Mesenchymal stem cell (in vitro differentiated cells and primary cell): ENCODE data around the gene PPP1R3D.
A peak's percentile ranks its signal among the peaks of the same experiment; 100 is the strongest.

Experiments used
- DNase-seq: peaks from one replicate; pipeline ENCODE4 v3.0.0-alpha.2; 2013
- H2AFZ ChIP-seq: one replicate; pipeline ENCODE4 v1.6.1; 2013; ENCODE audit warnings: low read depth, mild to moderate bottlenecking, control low read depth, inconsistent platforms, low read length, moderate library complexity
- H2AK5ac ChIP-seq: 2 replicates; pipeline ENCODE4 v1.6.1; 2013; ENCODE audit warnings: low read length, moderate library complexity, mild to moderate bottlenecking, inconsistent platforms; ENCODE audit not compliant: severe bottlenecking
- H2BK120ac ChIP-seq: one replicate; pipeline ENCODE4 v1.6.1; 2013; ENCODE audit warnings: low read depth, mild to moderate bottlenecking, inconsistent platforms, low read length, moderate library complexity
- H2BK12ac ChIP-seq, 2 experiments: one replicate each; pipeline ENCODE4 v1.6.1; 2013; ENCODE audit warnings: inconsistent platforms in 2 of 2, low read length in 2 of 2, mild to moderate bottlenecking in 2 of 2, moderate library complexity in 2 of 2, control low read depth in 1 of 2
- H2BK15ac ChIP-seq: one replicate; pipeline ENCODE4 v1.6.1; 2013; ENCODE audit warnings: mild to moderate bottlenecking, low read depth, inconsistent platforms; ENCODE audit not compliant: poor library complexity, severe bottlenecking
- H2BK5ac ChIP-seq: 2 replicates; pipeline ENCODE4 v1.6.1; 2013; ENCODE audit warnings: low read depth, mild to moderate bottlenecking, low read length, control low read depth, inconsistent platforms; ENCODE audit not compliant: poor library complexity, severe bottlenecking
- H3K14ac ChIP-seq, 2 experiments: one replicate each; pipeline ENCODE4 v1.6.1; 2013; ENCODE audit warnings: inconsistent platforms in 2 of 2, low read length in 2 of 2, control low read depth in 1 of 2, mild to moderate bottlenecking in 1 of 2, moderate library complexity in 1 of 2
- H3K18ac ChIP-seq, 2 experiments: one replicate each; pipeline ENCODE4 v1.6.1; 2013; ENCODE audit warnings: inconsistent platforms in 2 of 2, low read length in 2 of 2, control low read depth in 1 of 2, low read depth in 1 of 2, mild to moderate bottlenecking in 1 of 2
- H3K23ac ChIP-seq, 2 experiments: one replicate each; pipeline ENCODE4 v1.6.1; 2013; ENCODE audit warnings: inconsistent platforms in 2 of 2, low read length in 2 of 2, mild to moderate bottlenecking in 2 of 2, moderate library complexity in 2 of 2, control low read depth in 1 of 2
- H3K27ac ChIP-seq: 2 replicates; pipeline ENCODE4 v1.5.1; 2013; ENCODE audit warnings: mild to moderate bottlenecking, moderate library complexity, low read length, control low read depth, inconsistent platforms; ENCODE audit not compliant: poor library complexity, severe bottlenecking
- H3K27me3 ChIP-seq, 2 experiments: 2 replicates each; pipeline versions ENCODE4 v1.6.1 to v1.7.0; 2013; ENCODE audit warnings: low read length in 2 of 2, mild to moderate bottlenecking in 2 of 2, moderate library complexity in 2 of 2, control low read depth in 1 of 2, inconsistent platforms in 1 of 2; ENCODE audit not compliant: control insufficient read depth in 1 of 2, insufficient read depth in 1 of 2
- H3K36me3 ChIP-seq, 2 experiments: 2 replicates each; pipeline versions ENCODE4 v1.6.1 to v1.7.0; 2013; ENCODE audit warnings: low read length in 2 of 2, control low read depth in 1 of 2, inconsistent platforms in 1 of 2, low read depth in 1 of 2, mild to moderate bottlenecking in 1 of 2; ENCODE audit not compliant: insufficient read depth in 2 of 2, control insufficient read depth in 1 of 2
- H3K4ac ChIP-seq, 2 experiments: one replicate each; pipeline ENCODE4 v1.6.1; 2013; ENCODE audit warnings: inconsistent platforms in 2 of 2, low read length in 2 of 2, mild to moderate bottlenecking in 2 of 2, moderate library complexity in 2 of 2, control low read depth in 1 of 2, low read depth in 1 of 2
- H3K4me1 ChIP-seq: 2 replicates; pipeline ENCODE4 v1.6.1; 2013; ENCODE audit warnings: low read depth, low read length, control low read depth; ENCODE audit not compliant: control insufficient read depth, insufficient read depth
- H3K4me2 ChIP-seq: 2 replicates; pipeline ENCODE4 v1.6.1; 2013; ENCODE audit warnings: low read length, mild to moderate bottlenecking, inconsistent platforms; ENCODE audit not compliant: poor library complexity, severe bottlenecking
- H3K4me3 ChIP-seq, 2 experiments: 2 replicates each; pipeline versions ENCODE4 v1.5.1 to v1.7.0; 2013; ENCODE audit warnings: low read length in 2 of 2, mild to moderate bottlenecking in 2 of 2, control low read depth in 1 of 2, low read depth in 1 of 2; ENCODE audit not compliant: insufficient read depth in 1 of 2
- H3K79me1 ChIP-seq: replicated peaks from 2 replicates; pipeline ENCODE4 v1.6.1; 2013; ENCODE audit warnings: mild to moderate bottlenecking, control low read depth, low read length, inconsistent platforms; ENCODE audit not compliant: poor library complexity, severe bottlenecking
- H3K9ac ChIP-seq: 2 replicates; pipeline ENCODE4 v1.7.0; 2013; ENCODE audit warnings: mild to moderate bottlenecking, low read length, moderate library complexity
- H3K9me3 ChIP-seq: 2 replicates; pipeline ENCODE4 v1.7.0; 2013; ENCODE audit warnings: mild to moderate bottlenecking, low read length; ENCODE audit not compliant: control insufficient read depth
- H4K8ac ChIP-seq: one replicate; pipeline ENCODE4 v1.6.1; 2013; ENCODE audit warnings: inconsistent platforms, mild to moderate bottlenecking, low read length, moderate library complexity
- H4K91ac ChIP-seq: one replicate; pipeline ENCODE4 v1.6.1; 2013; ENCODE audit warnings: mild to moderate bottlenecking, low read length, inconsistent platforms
- WGBS: methylation state at CpG from one replicate; pipeline ENCODE4 v1.1.7; 2013; ENCODE audit warnings: mixed read lengths; 5-methylcytosine and 5-hydroxymethylcytosine counted together

Gene PPP1R3D

GRCh38 chr20:59933296-59933848, 6.7 kb downstream of the PPP1R3D start, which contains the start of gene SYCP2:
SYCP2 (minus strand) TSS chr20:59933637; CDS start chr20:59922413, 11,224 bp downstream.
- no peak within 1 kb of the TSS for H2BK12ac ChIP-seq
- no peaks in the 10 kb centered on the region for H3K27me3 ChIP-seq
- H2AK5ac ChIP-seq: no peak within 1 kb of the TSS
- DNase-seq: no peak
- peak within 1 kb of the TSS; percentile 56 for H3K9ac ChIP-seq
- peaks cover 3% of the 10 kb centered on the region for H3K79me1 ChIP-seq
- peak within 1 kb of the TSS; percentile 99 for H3K4me2 ChIP-seq
- H3K9me3 ChIP-seq: no peaks in the 10 kb centered on the region
- peak within 1 kb of the TSS; percentile 92 for H4K8ac ChIP-seq
- H3K27ac ChIP-seq: no peak within 1 kb of the TSS
- 87% methylated on average over 51 of the region's 65 CpGs for WGBS
- H3K36me3 ChIP-seq: peaks cover 4 to 10% of the 10 kb centered on the region in 2 experiments
- H2BK15ac ChIP-seq: peak within 1 kb of the TSS; percentile 81
- no peak within 1 kb of the TSS for H3K23ac ChIP-seq
- H4K91ac ChIP-seq: peak within 1 kb of the TSS; percentile 27
- peak within 1 kb of the TSS; percentile 29 to 68 for H3K18ac ChIP-seq
- H3K4ac ChIP-seq: no peak within 1 kb of the TSS
- peak within 1 kb of the TSS; percentile 66 to 81 for H3K4me3 ChIP-seq
- no peak within 1 kb of the TSS for H3K14ac ChIP-seq
- H3K4me1 ChIP-seq: peaks cover 11% of the 10 kb centered on the region
- no peak within 1 kb of the TSS for H2BK120ac ChIP-seq
- no peak within 1 kb of the TSS for H2BK5ac ChIP-seq
- peak within 1 kb of the TSS; percentile 46 for H2AFZ ChIP-seq

GRCh38 chr20:59932616-59933295, 7.3 kb downstream of the PPP1R3D start:
- H3K4me2 ChIP-seq: no peak overlapping the region
- no peak overlapping the region for H2BK5ac ChIP-seq
- no peak overlapping the region for H3K27ac ChIP-seq
- H2AK5ac ChIP-seq: no peak overlapping the region
- no peak overlapping the region for H2BK15ac ChIP-seq
- no peak for DNase-seq
- H3K79me1 ChIP-seq: peaks cover 3% of the 10 kb centered on the region
- no peak overlapping the region for H3K9ac ChIP-seq
- no peak overlapping the region for H3K18ac ChIP-seq
- H3K14ac ChIP-seq: no peak overlapping the region
- peaks cover 4 to 10% of the 10 kb centered on the region in 2 experiments for H3K36me3 ChIP-seq
- H4K8ac ChIP-seq: no peak overlapping the region
- H2BK12ac ChIP-seq: no peak overlapping the region
- no peak overlapping the region for H3K23ac ChIP-seq
- no peak overlapping the region for H3K4me3 ChIP-seq
- no peaks in the 10 kb centered on the region for H3K9me3 ChIP-seq
- H3K4me1 ChIP-seq: peaks cover 11% of the 10 kb centered on the region
- no peaks in the 10 kb centered on the region for H3K27me3 ChIP-seq
- no peak overlapping the region for H2BK120ac ChIP-seq
- peak overlapping the region; percentile 15 for H4K91ac ChIP-seq
- no peak overlapping the region for H2AFZ ChIP-seq
- WGBS: 97% methylated on average over 68 of the region's 72 CpGs
- H3K4ac ChIP-seq: no peak overlapping the region

GRCh38 chr20:59931511-59932312, 8.4 kb downstream of the PPP1R3D start:
- Histone ChIP-seq H3K14ac (no peak overlapping the region), H4K91ac (no peak overlapping the region)
- WGBS: 95% methylated on average over 9 of the region's 9 CpGs

GRCh38 chr20:59925899-59926298, 14.2 kb downstream of the PPP1R3D start:
- Histone ChIP-seq H2BK120ac (no peak overlapping the region), H3K4me1 (no peaks in the 10 kb centered on the region), H3K27ac (no peak overlapping the region), H2BK5ac (no peak overlapping the region), H3K79me1 (no peaks in the 10 kb centered on the region), H3K23ac (no peak overlapping the region), H3K9me3 (no peaks in the 10 kb centered on the region), H3K14ac (no peak overlapping the region), H2BK12ac (no peak overlapping the region), H3K18ac (no peak overlapping the region), H3K4me2 (no peak overlapping the region), H3K4me3 (no peak overlapping the region), H3K9ac (no peak overlapping the region), H4K8ac (no peak overlapping the region), H3K36me3 (no peaks in the 10 kb centered on the region), H2AFZ (no peak overlapping the region), H3K27me3 (no peaks in the 10 kb centered on the region), H2AK5ac (no peak overlapping the region), H2BK15ac (no peak overlapping the region), H4K91ac (no peak overlapping the region), H3K4ac (no peak overlapping the region)
- DNase-seq: no peak

More at GRCh38 chr20:59931511-59932312, 8.4 kb downstream of the PPP1R3D start:
- DNase-seq: no peak
- Histone ChIP-seq H3K4ac (no peak overlapping the region), H2BK12ac (no peak overlapping the region), H3K23ac (no peak overlapping the region), H3K9me3 (no peaks in the 10 kb centered on the region), H3K36me3 (peaks cover 4 to 10% of the 10 kb centered on the region in 2 experiments), H2AFZ (no peak overlapping the region), H3K4me3 (no peak overlapping the region), H3K27me3 (no peaks in the 10 kb centered on the region), H3K18ac (no peak overlapping the region), H2BK5ac (no peak overlapping the region), H3K4me2 (no peak overlapping the region), H4K8ac (no peak overlapping the region), H3K9ac (no peak overlapping the region), H3K79me1 (no peaks in the 10 kb centered on the region), H2BK120ac (no peak overlapping the region), H2BK15ac (no peak overlapping the region), H3K4me1 (peaks cover 11% of the 10 kb centered on the region), H3K27ac (no peak overlapping the region), H2AK5ac (no peak overlapping the region)
